Choroid plexus epithelial cell (primary cell): ENCODE results near the gene PLXNA3.
A peak's percentile ranks its signal among the peaks of the same experiment; 100 is the strongest.

Source experiments
- DNase-seq: peaks from one replicate; pipeline ENCODE4 v3.0.0-alpha.2; 2010; ENCODE audit warnings: low read depth
- H3K4me3 ChIP-seq: 2 replicates; pipeline ENCODE4 v1.5.1; 2011; ENCODE audit warnings: low read depth, mild to moderate bottlenecking, control low read depth, low read length, moderate library complexity
- CTCF ChIP-seq: conservative IDR thresholded peaks from 2 replicates; pipeline ENCODE4 v1.5.1; 2011; ENCODE audit warnings: low read depth, mild to moderate bottlenecking, control low read depth, inconsistent platforms, low read length, moderate library complexity

The PLXNA3 gene

GRCh38 chrX:154509455-154509854 lies 51.4 kb downstream of the PLXNA3 start:
- no peak overlapping the region for H3K4me3 ChIP-seq
- TF ChIP-seq CTCF = no peak
- no peak for DNase-seq

GRCh38 chrX:154511761-154512160 lies 53.7 kb downstream of the PLXNA3 start:
- no peak overlapping the region for H3K4me3 ChIP-seq
- TF ChIP-seq CTCF = no peak
- DNase-seq = no peak

- no peak for TF ChIP-seq CTCF
- DNase-seq = no peak
- no peak overlapping the region for H3K4me3 ChIP-seq
These were observed 54.9 kb downstream of the PLXNA3 start for GRCh38 chrX:154512879-154513553.

DNA sequence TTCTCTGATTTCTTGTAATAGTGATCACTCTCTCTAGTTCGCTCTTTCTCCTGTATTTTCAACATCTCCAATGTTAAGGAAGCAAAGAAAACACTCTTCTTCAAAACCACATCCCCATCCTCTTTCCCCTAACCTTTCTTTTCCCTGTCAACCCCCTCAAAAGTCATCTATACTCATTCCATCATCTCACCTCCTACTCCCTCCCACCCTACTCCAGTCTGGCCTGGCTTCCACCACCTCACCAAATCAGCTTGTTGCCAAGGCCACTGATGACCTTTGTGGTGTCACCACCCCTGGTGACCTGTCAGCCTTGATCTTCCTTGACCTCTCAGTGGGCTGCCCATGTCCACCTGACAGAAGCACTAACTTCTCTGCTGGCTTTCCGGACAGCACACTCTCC lies 55.6 kb downstream of the PLXNA3 start:
- TF ChIP-seq CTCF = no peak
- no peak overlapping the region for H3K4me3 ChIP-seq
- DNase-seq = no peak

- DNase-seq = no peak
- no peak for TF ChIP-seq CTCF
- H3K4me3 ChIP-seq = peak overlapping the region; percentile 67
These were observed 57.2 kb downstream of the PLXNA3 start for GRCh38 chrX:154515090-154515965.

GRCh38 chrX:154515966-154516655 lies 58.0 kb downstream of the PLXNA3 start, which contains the start of gene FAM3A:
TSS of gene FAM3A (minus strand) at chrX:154516232. CDS start at chrX:154515772, 460 bp downstream.
- no peak for TF ChIP-seq CTCF

More at GRCh38 chrX:154515966-154516655, 58.0 kb downstream of the PLXNA3 start, which contains the start of gene FAM3A:
- peak within 1 kb of the TSS; percentile 67 for H3K4me3 ChIP-seq
- peak; percentile 93 for DNase-seq
